Sigmoid colon (tissue), 4 donors: ENCODE results near the gene IL20RA.

ENCODE experiments used
- CTCF ChIP-seq, 4 experiments: fragments of 450-650 bp in 3 of 4; fragments of 200-600 bp in 1 of 4; IDR thresholded peaks; one replicate each; pipeline ENCODE4 v1.5.1; 2016 to 2019; ENCODE audit warnings: antibody characterized with exemption in 4 of 4, mild to moderate bottlenecking in 3 of 4, moderate library complexity in 2 of 4
- EP300 ChIP-seq, 4 donors: sonication (generic); formaldehyde crosslinking; IDR thresholded peaks; one replicate each; pipeline ENCODE4 v1.6.1; 2017; ENCODE audit warnings: antibody characterized with exemption in 4 of 4
- POLR2A ChIP-seq, 2 donors: fragments of 450-650 bp; IDR thresholded peaks; one replicate each; pipeline ENCODE4 v1.6.1; 2016; ENCODE audit warnings: antibody characterized with exemption in 2 of 2, mild to moderate bottlenecking in 2 of 2, moderate library complexity in 2 of 2
- POLR2AphosphoS5 ChIP-seq, 4 donors: sonication (generic); formaldehyde crosslinking; IDR thresholded peaks; one replicate each; pipeline ENCODE4 v1.6.1; 2017; ENCODE audit warnings: antibody characterized with exemption in 4 of 4

GRCh38 chr6:137044366-137045221, at the start of gene IL20RA:
- TF ChIP-seq EP300 (IDR thresholded peaks at IDR 0.05), result no peak
- TF ChIP-seq CTCF (IDR thresholded peaks at IDR 0.05), result no peak
- TF ChIP-seq POLR2A (IDR thresholded peaks at IDR 0.05), result no peak
- TF ChIP-seq POLR2AphosphoS5 (IDR thresholded peaks at IDR 0.05), result no peak
